HepG2 (cell line): ENCODE measurements around the gene GNG7. TPM values are rescaled to one million over a fixed set of nuclear protein-coding genes. Genes with fewer than 3 reads are reported as not detected.
A peak's percentile ranks its signal among the peaks of the same experiment; 100 is the strongest.

Experiments
- ATAC-seq: fragments of 200-7000 bp; cut with Tn5 transposase; 3 replicates; pipeline ENCODE4 v1.9.1; 2020; ENCODE audit warnings: mild to moderate bottlenecking, moderate library complexity
- BruUV-seq: library from RNA; stranded (reverse); fragments of 400-500 nt; replicated peaks from 2 replicates; lab custom pipeline; 2021; lab: Mats Ljungman, UMichigan
- CTCF ChIA-PET: fragments of 300-600 bp; formaldehyde crosslinking; extraction: SDS; loops from one replicate; lab custom pipeline; 2021; ENCODE audit warnings: low total read pairs, inconsistent platforms, low intra/inter-chr PET ratio; lab: Yijun Ruan, JAX
- POLR2A ChIA-PET: fragments of 350-600 bp; sonication (Branson Sonifier 250); formaldehyde crosslinking; loops from one replicate; lab custom pipeline; 2020; ENCODE audit warnings: antibody characterized with exemption, inconsistent platforms; lab: Yijun Ruan, JAX
- DNase-seq: peaks from one replicate; pipeline ENCODE4 v3.0.0-alpha.2; 2015; ENCODE audit warnings: low spot score
- FAIRE-seq: peaks from 3 replicates; lab custom pipeline; 2011; peaks lifted over from hg19 to GRCh38; lab: Jason Lieb, UNC
- H2AFZ ChIP-seq: one replicate; pipeline ENCODE4 v1.6.1; 2011; ENCODE audit warnings: low read length, inconsistent platforms
- H3K27ac ChIP-seq: fragments of 300-600 bp; 3 replicates; pipeline ENCODE4 v1.8.0; 2011; ENCODE audit warnings: mixed run types, mild to moderate bottlenecking, mixed read lengths, low read length, inconsistent platforms; ENCODE audit not compliant: insufficient read depth; ENCODE audit errors: extremely low read length
- H3K27me3 ChIP-seq, 2 experiments: fragments of 200-600 bp in 1 of 2; 2 replicates in 1 of 2; 3 replicates in 1 of 2; pipeline versions ENCODE4 v1.6.0 to v1.8.0; 2011; ENCODE audit warnings: low read length in 2 of 2, mild to moderate bottlenecking in 2 of 2, moderate library complexity in 2 of 2, inconsistent platforms in 1 of 2; ENCODE audit not compliant: insufficient read depth in 2 of 2, control insufficient read depth in 1 of 2
- H3K36me3 ChIP-seq, 2 experiments: fragments of 200-600 bp in 1 of 2; replicated peaks in 1 of 2; 2 replicates in 1 of 2; 3 replicates in 1 of 2; pipeline versions ENCODE4 v1.5.1 to v1.8.0; 2011; ENCODE audit warnings: low read length in 2 of 2, inconsistent platforms in 1 of 2; ENCODE audit not compliant: insufficient read depth in 2 of 2, control insufficient read depth in 1 of 2
- H3K4me1 ChIP-seq: 2 replicates; pipeline ENCODE4 v1.5.1; 2012; ENCODE audit warnings: low read length, inconsistent platforms; ENCODE audit not compliant: insufficient read depth
- H3K4me2 ChIP-seq: 2 replicates; pipeline ENCODE4 v1.6.0; 2011; ENCODE audit warnings: low read depth, low read length, inconsistent platforms
- H3K4me3 ChIP-seq, 3 experiments: fragments of 200-600 bp in 1 of 3; sonication (generic), shearing (Covaris generic) in 1 of 3; replicated peaks in 1 of 3; 2 replicates each; pipeline ENCODE4 v1.5.1; 2011 to 2016; ENCODE audit warnings: low read length in 3 of 3, inconsistent platforms in 2 of 3, low read depth in 2 of 3, mild to moderate bottlenecking in 2 of 3, control low read depth in 1 of 3, mixed read lengths in 1 of 3; ENCODE audit not compliant: insufficient read depth in 1 of 3
- H3K79me2 ChIP-seq: one replicate; pipeline ENCODE4 v1.6.1; 2011; ENCODE audit warnings: low read length, inconsistent platforms; ENCODE audit not compliant: insufficient read depth
- H3K9ac ChIP-seq: 2 replicates; pipeline ENCODE4 v1.6.0; 2011; ENCODE audit warnings: mild to moderate bottlenecking, low read depth, low read length, inconsistent platforms; ENCODE audit not compliant: insufficient read depth
- H3K9me3 ChIP-seq: 2 replicates; pipeline ENCODE4 v1.5.1; 2012; ENCODE audit warnings: mild to moderate bottlenecking, low read length
- H4K20me1 ChIP-seq: 2 replicates; pipeline ENCODE4 v1.6.0; 2011; ENCODE audit warnings: inconsistent platforms, mild to moderate bottlenecking, low read length, moderate library complexity; ENCODE audit not compliant: insufficient read depth
- IRX3 ChIP-seq: sonication (generic); formaldehyde crosslinking; IDR thresholded peaks from 2 replicates; pipeline ENCODE4 v1.8.1; 2023; ENCODE audit warnings: mild to moderate bottlenecking, low read depth, missing genetic modification reagents, borderline replicate concordance
- MBD4 ChIP-seq: IDR thresholded peaks from 2 replicates; pipeline ENCODE4 v1.6.1; 2012; ENCODE audit warnings: low read length, inconsistent platforms, borderline replicate concordance
- MED13 ChIP-seq: sonication (generic); formaldehyde crosslinking; IDR thresholded peaks from 2 replicates; pipeline ENCODE4 v1.5.0; 2020; ENCODE audit warnings: missing genetic modification reagents
- MYNN ChIP-seq: sonication (generic); formaldehyde crosslinking; IDR thresholded peaks from 2 replicates; pipeline ENCODE4 v1.4.0; 2020; ENCODE audit warnings: mild to moderate bottlenecking, low read depth, missing genetic modification reagents
- NR1H2 ChIP-seq: sonication (generic); formaldehyde crosslinking; IDR thresholded peaks from 2 replicates; pipeline ENCODE4 v1.8.1; 2022; ENCODE audit warnings: low read depth, missing genetic modification reagents, borderline replicate concordance
- NR2F1 ChIP-seq, 2 experiments: fragments of 450-650 bp in 1 of 2; formaldehyde crosslinking in 1 of 2; IDR thresholded peaks; 2 replicates each; pipeline versions ENCODE4 v1.5.0 to v1.6.1; 2016 to 2020; ENCODE audit warnings: mild to moderate bottlenecking in 1 of 2, missing compliant biosample characterization in 1 of 2, missing genetic modification reagents in 1 of 2, moderate library complexity in 1 of 2
- PPARG ChIP-seq: conservative IDR thresholded peaks from 2 replicates; pipeline ENCODE4 v1.6.1; 2016; ENCODE audit warnings: missing biosample characterization, missing genetic modification reagents
- TEAD3 ChIP-seq: optimal IDR thresholded peaks from 2 replicates; pipeline ENCODE3; 2016; ENCODE audit warnings: borderline replicate concordance
- ZNF230 ChIP-seq: sonication (generic); formaldehyde crosslinking; IDR thresholded peaks from 2 replicates; pipeline ENCODE4 v1.4.0; 2020; ENCODE audit warnings: mild to moderate bottlenecking, missing genetic modification reagents
- ZNF501 ChIP-seq: sonication (generic); formaldehyde crosslinking; IDR thresholded peaks from 2 replicates; pipeline ENCODE4 v1.5.1; 2020; ENCODE audit warnings: mild to moderate bottlenecking, moderate library complexity, missing genetic modification reagents
- ZNF660 ChIP-seq: sonication (generic); formaldehyde crosslinking; IDR thresholded peaks from 2 replicates; pipeline ENCODE4 v1.5.1; 2020; ENCODE audit warnings: mild to moderate bottlenecking, low read depth, missing genetic modification reagents, borderline replicate concordance
- ZSCAN20 ChIP-seq: sonication (generic); formaldehyde crosslinking; IDR thresholded peaks from 2 replicates; pipeline ENCODE4 v1.4.0; 2020; ENCODE audit warnings: missing genetic modification reagents, mild to moderate bottlenecking, borderline replicate concordance
- WGBS: methylation state at CpG from one replicate; pipeline ENCODE4 v1.1.6; 2017; ENCODE audit warnings: low lambda C conversion rate; 5-methylcytosine and 5-hydroxymethylcytosine counted together
- in situ Hi-C: cut with HindIII; loops from 2 replicates; pipeline ENCODE4 v1.10.0; 2017; ENCODE audit warnings: low pct_unique_long_range_greater_than_20kb; ENCODE audit not compliant: extremely low pct_ligation_motif_present
- intact Hi-C: fragments of 100-400 bp; cut with micrococcal nuclease; formaldehyde crosslinking; loops from one replicate; pipeline ENCODE4 v1.10.0; 2022; ENCODE audit not compliant: unreplicated experiment
- polyA plus RNA-seq, 8 experiments: library from polyadenylated mRNA; depleted of rRNA in 3 of 8; stranded (reverse) in 7 of 8; unstranded in 1 of 8; fragments of >200 nt; fragmentation: Illumina TruSeq in 4 of 8; extraction: Trizol in 4 of 8; gene quantifications; 2 replicates each; pipeline versions ENCODE4 v1.2.1 to v1.2.3, GENCODE V29; 2011 to 2016; ENCODE audit warnings: low read depth in 4 of 8, missing spikeins in 1 of 8, mixed read lengths in 1 of 8; ENCODE audit not compliant: insufficient read depth in 1 of 8
- total RNA-seq, 5 experiments: library from RNA; depleted of rRNA; stranded (reverse); fragments of >200 nt; fragmentation: Illumina TruSeq; extraction: Trizol; gene quantifications; 2 replicates each; pipeline ENCODE4 v1.2.3, GENCODE V29; 2016; ENCODE audit warnings: low read depth in 1 of 5
- TF ChIP-seq, protein P1 (sequence below): sonication (generic); formaldehyde crosslinking; IDR thresholded peaks from 2 replicates; pipeline ENCODE4 v1.5.0; 2020; ENCODE audit warnings: mild to moderate bottlenecking, missing genetic modification reagents, moderate library complexity

The GNG7 gene
- total and polyA plus RNA-seq, 2 of the 13 experiments (the other 11 are each of a cell fraction or from before 2014, with no cell fraction given) = 1.4 to 3.3 TPM

DNA sequence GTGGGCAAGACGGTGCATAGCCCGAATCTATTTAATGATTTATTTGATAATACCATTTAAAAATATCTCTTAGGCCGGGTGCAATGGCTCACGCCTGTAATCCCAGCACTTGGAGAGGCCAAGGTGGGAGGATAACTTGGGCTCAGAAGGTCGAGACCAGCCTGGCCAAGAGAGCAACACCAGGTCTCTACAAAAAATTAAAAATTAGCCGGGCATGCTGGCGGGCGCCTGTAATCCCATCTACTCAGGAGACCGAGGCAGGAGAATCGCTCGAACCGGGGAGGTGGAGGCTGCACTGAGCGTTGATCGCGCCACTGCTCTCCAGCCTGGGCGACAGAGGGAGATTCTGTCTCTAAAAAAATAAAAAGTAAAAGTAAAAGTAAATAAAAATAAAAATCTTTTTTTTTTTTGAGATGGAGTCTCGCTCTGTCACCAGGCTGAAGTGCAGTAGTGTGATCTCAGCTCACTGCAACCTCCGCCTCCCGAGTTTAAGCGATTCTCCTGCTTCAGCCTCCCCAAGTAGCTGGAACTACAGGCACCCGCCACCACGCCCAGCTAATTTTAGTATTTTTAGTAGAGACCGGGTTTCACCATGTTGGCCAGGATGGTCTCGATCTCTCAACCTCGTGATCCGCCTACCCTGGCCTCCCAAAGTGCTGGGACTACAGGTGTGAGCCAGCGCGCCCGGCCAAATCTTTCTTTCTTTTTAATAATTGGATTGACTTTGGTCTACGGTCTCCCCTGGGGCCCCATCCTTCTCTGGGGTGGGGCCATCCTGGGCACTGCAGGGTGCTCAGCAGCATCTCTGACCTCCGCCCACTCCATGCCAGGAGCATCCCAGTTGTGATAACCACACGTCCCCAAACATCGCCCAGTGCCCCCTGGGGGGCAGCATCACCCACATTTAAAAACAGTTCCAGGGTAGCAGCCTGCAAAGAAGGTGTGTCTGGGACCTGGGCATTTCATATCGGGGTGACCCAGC lies 90.7 kb downstream of the GNG7 start:
- no peak for TF ChIP-seq MED13 (CRISPR knock-in tag)
- no peak for TF ChIP-seq ZNF660 (CRISPR knock-in tag)
- peak; percentile 3 for TF ChIP-seq TEAD3 (CRISPR knock-in tag)
- TF ChIP-seq ZSCAN20 (CRISPR knock-in tag) = no peak
- no peak for TF ChIP-seq MBD4
- TF ChIP-seq ZNF501 (CRISPR knock-in tag) = 0 out of 2 replicates have a peak, but pooled peaks have one; percentile 0
- TF ChIP-seq NR1H2 (CRISPR knock-in tag) = no peak
- 0 out of 2 replicates have a peak, but pooled peaks have one; percentile 0 for TF ChIP-seq PPARG (CRISPR knock-in tag)
- TF ChIP-seq ZNF230 = 0 out of 2 replicates have a peak, but pooled peaks have one; percentile 28
- TF ChIP-seq NR2F1 (CRISPR knock-in tag; IDR thresholded peaks at IDR 0.05) = no peak
- no peak for TF ChIP-seq MYNN (CRISPR knock-in tag)
- TF ChIP-seq IRX3 (CRISPR knock-in tag) = no peak
- TF ChIP-seq, protein P1, sequence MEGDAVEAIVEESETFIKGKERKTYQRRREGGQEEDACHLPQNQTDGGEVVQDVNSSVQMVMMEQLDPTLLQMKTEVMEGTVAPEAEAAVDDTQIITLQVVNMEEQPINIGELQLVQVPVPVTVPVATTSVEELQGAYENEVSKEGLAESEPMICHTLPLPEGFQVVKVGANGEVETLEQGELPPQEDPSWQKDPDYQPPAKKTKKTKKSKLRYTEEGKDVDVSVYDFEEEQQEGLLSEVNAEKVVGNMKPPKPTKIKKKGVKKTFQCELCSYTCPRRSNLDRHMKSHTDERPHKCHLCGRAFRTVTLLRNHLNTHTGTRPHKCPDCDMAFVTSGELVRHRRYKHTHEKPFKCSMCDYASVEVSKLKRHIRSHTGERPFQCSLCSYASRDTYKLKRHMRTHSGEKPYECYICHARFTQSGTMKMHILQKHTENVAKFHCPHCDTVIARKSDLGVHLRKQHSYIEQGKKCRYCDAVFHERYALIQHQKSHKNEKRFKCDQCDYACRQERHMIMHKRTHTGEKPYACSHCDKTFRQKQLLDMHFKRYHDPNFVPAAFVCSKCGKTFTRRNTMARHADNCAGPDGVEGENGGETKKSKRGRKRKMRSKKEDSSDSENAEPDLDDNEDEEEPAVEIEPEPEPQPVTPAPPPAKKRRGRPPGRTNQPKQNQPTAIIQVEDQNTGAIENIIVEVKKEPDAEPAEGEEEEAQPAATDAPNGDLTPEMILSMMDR = peak; percentile 14; the same call in 1 of the 2 replicates
- no peaks in the 10 kb centered on the region for H3K79me2 ChIP-seq
- FAIRE-seq (no peak), DNase-seq (no peak), ATAC-seq (no peak)
- H3K4me1 ChIP-seq = peaks cover 22% of the 10 kb centered on the region
- ChIA-PET POLR2A (interaction anchor here (0.6 to 3.4 kb wide), 23 partner anchors 9 to 219 kb away, joined by 3 to 67 read pairs (median 5); partner anchors contain the start of genes GADD45B and TIMM13), CTCF (interaction anchor here (1.7 to 4.7 kb wide), 2 partner anchors 25 to 137 kb away, joined by 5 to 39 read pairs; partner anchors contain the start of gene GADD45B)
- no peaks in the 10 kb centered on the region for H4K20me1 ChIP-seq
- H3K27me3 ChIP-seq = no peaks in the 10 kb centered on the region; a peak in 1 of 5 replicates
- no peak overlapping the region for H3K9ac ChIP-seq
- no peak overlapping the region for H2AFZ ChIP-seq
- peak overlapping the region; percentile 97; the same call in 1 of the 2 replicates for H3K4me2 ChIP-seq
- 0 out of 6 replicates have a peak overlapping the region, but pooled peaks of 1 of the 3 experiments have one; percentile 77 for H3K4me3 ChIP-seq
- intact Hi-C loops = loop anchor here (10.0 kb wide), 1 partner anchor 297 kb away; no protein-coding TSS in a partner anchor
- WGBS = 52% methylated on average over 34 of the region's 34 CpGs
- no peaks in the 10 kb centered on the region for H3K36me3 ChIP-seq
- no TSS peak for BruUV-seq
- in situ Hi-C loops = loop anchor here (5.0 kb wide), 1 partner anchor 134 kb away; the partner anchor contains the start of gene GADD45B
- peaks cover 5% of the 10 kb centered on the region; the same call in 1 of the 2 replicates for H3K9me3 ChIP-seq
- no peak overlapping the region for H3K27ac ChIP-seq
